ENCODE data around the gene PGAM1.

Gene PGAM1

GRCh38 chr10:97384156-97384555, 41.8 kb upstream of the PGAM1 start:
- no peak overlapping the region for H2AFZ ChIP-seq (ENCODE audit: low read depth, low read length, severe bottlenecking)
- H4K20me1 ChIP-seq (ENCODE audit: low read depth, low read length): no peaks in the 10 kb centered on the region
- no peaks in the 10 kb centered on the region for H3F3A ChIP-seq (ENCODE audit: insufficient read depth)
- H3K79me2 ChIP-seq (ENCODE audit: insufficient read depth, low read length): no peaks in the 10 kb centered on the region
- H3K27ac ChIP-seq (ENCODE audit: low read depth, low read length): no peak overlapping the region
- H3K27me3 ChIP-seq (ENCODE audit: low read length): no peaks in the 10 kb centered on the region
- no peak overlapping the region for H3K9ac ChIP-seq (ENCODE audit: low read length)
- TF ChIP-seq EZH2phosphoT487 (conservative IDR thresholded peaks at IDR 0.05; ENCODE audit: low read length) (no peak), CTCF (IDR thresholded peaks at IDR 0.05; ENCODE audit: insufficient read depth, low read length, poor library complexity, severe bottlenecking) (no peak)
- H3K9me3 ChIP-seq (ENCODE audit: insufficient read depth, low read length): no peaks in the 10 kb centered on the region
- H3K4me3 ChIP-seq (ENCODE audit: insufficient read depth, low read length, poor library complexity, severe bottlenecking): no peak overlapping the region
- no peaks in the 10 kb centered on the region for H3K36me3 ChIP-seq (ENCODE audit: low read length)
- H3K9me2 ChIP-seq (replicated peaks; ENCODE audit: insufficient read depth, low read length): no peaks in the 10 kb centered on the region
- H3K4me2 ChIP-seq (ENCODE audit: low read depth, low read length, poor library complexity, severe bottlenecking): no peak overlapping the region

GRCh38 chr10:97384641-97385040, 41.4 kb upstream of the PGAM1 start:
- no peaks in the 10 kb centered on the region for H3F3A ChIP-seq (ENCODE audit: insufficient read depth)
- no peaks in the 10 kb centered on the region for H3K9me2 ChIP-seq (replicated peaks; ENCODE audit: insufficient read depth, low read length)
- no peaks in the 10 kb centered on the region for H3K9me3 ChIP-seq (ENCODE audit: insufficient read depth, low read length)
- no peaks in the 10 kb centered on the region for H3K36me3 ChIP-seq (ENCODE audit: low read length)
- H3K9ac ChIP-seq (ENCODE audit: low read length): no peak overlapping the region
- H3K79me2 ChIP-seq (ENCODE audit: insufficient read depth, low read length): no peaks in the 10 kb centered on the region
- no peak overlapping the region for H3K27ac ChIP-seq (ENCODE audit: low read depth, low read length)
- TF ChIP-seq CTCF (IDR thresholded peaks at IDR 0.05; ENCODE audit: insufficient read depth, low read length, poor library complexity, severe bottlenecking) (no peak), EZH2phosphoT487 (conservative IDR thresholded peaks at IDR 0.05; ENCODE audit: low read length) (no peak)
- no peak overlapping the region for H3K4me3 ChIP-seq (ENCODE audit: insufficient read depth, low read length, poor library complexity, severe bottlenecking)
- no peak overlapping the region for H2AFZ ChIP-seq (ENCODE audit: low read depth, low read length, severe bottlenecking)
- H3K27me3 ChIP-seq (ENCODE audit: low read length): no peaks in the 10 kb centered on the region
- H3K4me2 ChIP-seq (ENCODE audit: low read depth, low read length, poor library complexity, severe bottlenecking): no peak overlapping the region
- no peaks in the 10 kb centered on the region for H4K20me1 ChIP-seq (ENCODE audit: low read depth, low read length)

GRCh38 chr10:97385565-97385964, 40.4 kb upstream of the PGAM1 start:
- no peaks in the 10 kb centered on the region for H3K36me3 ChIP-seq (ENCODE audit: low read length)
- H3K27ac ChIP-seq (ENCODE audit: low read depth, low read length): no peak overlapping the region
- TF ChIP-seq EZH2phosphoT487 (conservative IDR thresholded peaks at IDR 0.05; ENCODE audit: low read length) (no peak), CTCF (IDR thresholded peaks at IDR 0.05; ENCODE audit: insufficient read depth, low read length, poor library complexity, severe bottlenecking) (no peak)

More at GRCh38 chr10:97385565-97385964, 40.4 kb upstream of the PGAM1 start:
- no peaks in the 10 kb centered on the region for H3F3A ChIP-seq (ENCODE audit: insufficient read depth)
- H3K9ac ChIP-seq (ENCODE audit: low read length): no peak overlapping the region
- no peak overlapping the region for H3K4me3 ChIP-seq (ENCODE audit: insufficient read depth, low read length, poor library complexity, severe bottlenecking)
- H3K4me2 ChIP-seq (ENCODE audit: low read depth, low read length, poor library complexity, severe bottlenecking): no peak overlapping the region
- H3K9me3 ChIP-seq (ENCODE audit: insufficient read depth, low read length): no peaks in the 10 kb centered on the region
- no peak overlapping the region for H2AFZ ChIP-seq (ENCODE audit: low read depth, low read length, severe bottlenecking)
- no peaks in the 10 kb centered on the region for H4K20me1 ChIP-seq (ENCODE audit: low read depth, low read length)
- no peaks in the 10 kb centered on the region for H3K9me2 ChIP-seq (replicated peaks; ENCODE audit: insufficient read depth, low read length)
- no peaks in the 10 kb centered on the region for H3K27me3 ChIP-seq (ENCODE audit: low read length)
- no peaks in the 10 kb centered on the region for H3K79me2 ChIP-seq (ENCODE audit: insufficient read depth, low read length)

Data from SU-DHL-6 (cell line).